ENCODE measurements around the gene SH2B3.

- TF ChIP-seq, protein P1, sequence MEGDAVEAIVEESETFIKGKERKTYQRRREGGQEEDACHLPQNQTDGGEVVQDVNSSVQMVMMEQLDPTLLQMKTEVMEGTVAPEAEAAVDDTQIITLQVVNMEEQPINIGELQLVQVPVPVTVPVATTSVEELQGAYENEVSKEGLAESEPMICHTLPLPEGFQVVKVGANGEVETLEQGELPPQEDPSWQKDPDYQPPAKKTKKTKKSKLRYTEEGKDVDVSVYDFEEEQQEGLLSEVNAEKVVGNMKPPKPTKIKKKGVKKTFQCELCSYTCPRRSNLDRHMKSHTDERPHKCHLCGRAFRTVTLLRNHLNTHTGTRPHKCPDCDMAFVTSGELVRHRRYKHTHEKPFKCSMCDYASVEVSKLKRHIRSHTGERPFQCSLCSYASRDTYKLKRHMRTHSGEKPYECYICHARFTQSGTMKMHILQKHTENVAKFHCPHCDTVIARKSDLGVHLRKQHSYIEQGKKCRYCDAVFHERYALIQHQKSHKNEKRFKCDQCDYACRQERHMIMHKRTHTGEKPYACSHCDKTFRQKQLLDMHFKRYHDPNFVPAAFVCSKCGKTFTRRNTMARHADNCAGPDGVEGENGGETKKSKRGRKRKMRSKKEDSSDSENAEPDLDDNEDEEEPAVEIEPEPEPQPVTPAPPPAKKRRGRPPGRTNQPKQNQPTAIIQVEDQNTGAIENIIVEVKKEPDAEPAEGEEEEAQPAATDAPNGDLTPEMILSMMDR (IDR thresholded peaks at IDR 0.05): no peak
- TF ChIP-seq POLR2A (IDR thresholded peaks at IDR 0.05): no peak
These were observed 30.5 kb downstream of the SH2B3 start for GRCh38 chr12:111436266-111436665.

All from esophagus squamous epithelium (tissue), 4 donors.